Measurements from ENCODE around the gene ABCA4. TPM values are rescaled to one million over a fixed set of nuclear protein-coding genes. Genes with fewer than 3 reads are reported as not detected.

Gene ABCA4
- 2.9 and 4.2 TPM in 2 replicates for total RNA-seq

DNA sequence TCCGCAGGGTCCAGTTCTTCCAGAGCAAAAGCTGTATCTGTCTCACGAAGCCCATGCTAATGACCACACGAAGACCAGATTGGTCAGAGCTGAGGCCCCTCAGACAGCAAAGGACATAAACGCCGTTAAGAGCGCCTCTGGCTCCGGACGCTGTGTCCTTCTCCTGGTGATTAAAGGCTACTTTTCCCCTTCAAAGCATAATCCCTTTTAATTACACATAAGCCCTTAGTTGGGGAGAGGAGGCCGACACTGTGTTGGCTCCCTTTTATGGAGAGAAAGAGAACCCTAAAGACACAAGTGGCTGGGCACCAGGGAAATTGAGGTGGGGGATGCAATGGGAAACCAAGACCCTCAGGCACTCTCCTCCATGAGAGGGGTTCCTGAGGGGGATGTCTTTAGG, at the start of gene ABCA4:
ABCA4 (minus strand) TSS at position 158 of the 400 bp plus-strand sequence; CDS start at position 55, 103 bp downstream.

Other genes with a start within 250 kb of the ABCA4 start
- gene DNTTIP2, start 241.9 kb downstream of the ABCA4 start, total RNA-seq, result 32.5 and 36.0 TPM in 2 replicates
- gene GCLM, start 211.7 kb downstream of the ABCA4 start, total RNA-seq, result 15.9 and 29.3 TPM in 2 replicates
- 168 and 212 TPM in 2 replicates for gene ARHGAP29, start 116.4 kb upstream of the ABCA4 start, total RNA-seq